GM12865 (cell line): ENCODE measurements around the gene MGAT5B.
"Not testable (repeated sequence)": the region's sequence is repeated elsewhere in the genome, so short reads cannot be mapped to it uniquely, and the experiment has no call there.

Source experiments
- DNase-seq: peaks from one replicate; pipeline ENCODE4 v3.0.0; 2010; ENCODE audit warnings: low read depth
- H3K4me3 ChIP-seq: 2 replicates; pipeline ENCODE4 v1.5.1; 2011; ENCODE audit warnings: mild to moderate bottlenecking, low read depth, low read length, control low read depth
- CTCF ChIP-seq: IDR thresholded peaks from 2 replicates; pipeline ENCODE4 v1.5.1; 2011; ENCODE audit warnings: low read length, control low read depth, low read depth, inconsistent platforms; ENCODE audit not compliant: insufficient read depth; ENCODE audit errors: missing control alignments

MGAT5B gene

GRCh38 chr17:76840884-76841775 lies 27.1 kb upstream of the MGAT5B start:
- no peak for DNase-seq
- H3K4me3 ChIP-seq, result no peak overlapping the region
- no peak for TF ChIP-seq CTCF

- no peak for DNase-seq
These were observed 26.3 kb upstream of the MGAT5B start for GRCh38 chr17:76841776-76842405.

GRCh38 chr17:76843068-76843467 lies 25.1 kb upstream of the MGAT5B start:
- DNase-seq, result not testable (repeated sequence)

More at GRCh38 chr17:76841776-76842405, 26.3 kb upstream of the MGAT5B start:
- no peak for TF ChIP-seq CTCF
- no peak overlapping the region for H3K4me3 ChIP-seq

GRCh38 chr17:76843703-76844484 lies 24.3 kb upstream of the MGAT5B start:
- TF ChIP-seq CTCF, result no peak
- no peak for DNase-seq
- H3K4me3 ChIP-seq, result no peak overlapping the region

More at GRCh38 chr17:76843068-76843467, 25.1 kb upstream of the MGAT5B start:
- H3K4me3 ChIP-seq, result not testable (repeated sequence)

- no peak for TF ChIP-seq CTCF
- DNase-seq, result no peak
- H3K4me3 ChIP-seq, result no peak overlapping the region
These were observed 23.7 kb upstream of the MGAT5B start for GRCh38 chr17:76844485-76844829.

GRCh38 chr17:76844846-76845245 lies 23.4 kb upstream of the MGAT5B start:
- no peak for DNase-seq
- no peak overlapping the region for H3K4me3 ChIP-seq
- no peak for TF ChIP-seq CTCF

GRCh38 chr17:76845541-76846017 lies 22.6 kb upstream of the MGAT5B start:
- no peak for DNase-seq
- H3K4me3 ChIP-seq, result no peak overlapping the region
- no peak for TF ChIP-seq CTCF
